Lower leg skin (tissue), 4 donors: ENCODE measurements around the gene CHAC2. TPM values are rescaled to one million over a fixed set of nuclear protein-coding genes. Genes with fewer than 3 reads are reported as not detected.
"Not testable (repeated sequence)": the region's sequence is repeated elsewhere in the genome, so short reads cannot be mapped to it uniquely, and the experiment has no call there.

Source experiments
- DNase-seq, 2 donors: peaks; one replicate each; pipeline ENCODE4 v3.0.0-alpha.2; 2019; ENCODE audit warnings: low spot score in 2 of 2
- H3K4me3 ChIP-seq: fragments of 200-600 bp; sonication (generic); 2 replicates; pipeline ENCODE4 v1.5.1; 2017; ENCODE audit warnings: mild to moderate bottlenecking, low read depth; ENCODE audit not compliant: poor library complexity, severe bottlenecking
- CTCF ChIP-seq, 3 donors: fragments of 450-650 bp; IDR thresholded peaks; one replicate each; pipeline ENCODE4 v1.5.1; 2016; ENCODE audit warnings: antibody characterized with exemption in 3 of 3, mild to moderate bottlenecking in 3 of 3, moderate library complexity in 2 of 3
- POLR2A ChIP-seq, 2 donors: fragments of 450-650 bp; IDR thresholded peaks; one replicate each; pipeline ENCODE4 v1.6.1; 2016 to 2017; ENCODE audit warnings: antibody characterized with exemption in 2 of 2, mild to moderate bottlenecking in 1 of 2, moderate library complexity in 1 of 2
- WGBS, 2 donors: methylation state at CpG; one replicate each; pipeline ENCODE4 v1.1.5; 2018; 5-methylcytosine and 5-hydroxymethylcytosine counted together
- intact Hi-C: fragments of 100-400 bp; cut with DNase I; formaldehyde crosslinking; loops from one replicate; pipeline ENCODE4 v1.15.0; 2023; ENCODE audit warnings: low total_unique reads
- total RNA-seq, 4 donors: library from RNA; depleted of rRNA; stranded (reverse); fragments of >200 nt; gene quantifications; one replicate each; pipeline ENCODE4 v1.1.0, GENCODE V29; 2016

The CHAC2 gene
- total RNA-seq, 4 donors from 2014 or later = 0.76 to 1.9 (median 1.4) TPM

GRCh38 chr2:53820711-53821110 is 53.1 kb downstream of the CHAC2 start:
- intact Hi-C loops = no loop called here
- WGBS, 2 donors = 80 to 88% methylated on average over 4 of the region's 4 CpGs
- DNase-seq = no peak
- TF ChIP-seq POLR2A (IDR thresholded peaks at IDR 0.05) (no peak), CTCF (IDR thresholded peaks at IDR 0.05) (no peak)
- H3K4me3 ChIP-seq = no peak overlapping the region

- H3K4me3 ChIP-seq = no peak overlapping the region
- DNase-seq = no peak
- intact Hi-C loops = no loop called here
- WGBS, 2 donors = 91 to 92% methylated on average over 6 of the region's 6 CpGs
- TF ChIP-seq CTCF (IDR thresholded peaks at IDR 0.05) (no peak), POLR2A (IDR thresholded peaks at IDR 0.05) (no peak)
Measured at GRCh38 chr2:53821810-53822209, 54.2 kb downstream of the CHAC2 start.

GRCh38 chr2:53823639-53824038 is 56.0 kb downstream of the CHAC2 start:
- 85 to 92% methylated on average over 9 of the region's 9 CpGs for WGBS, 2 donors
- H3K4me3 ChIP-seq, DNase-seq, intact Hi-C loops: not testable (repeated sequence)

Other genes starting within 250 kb of the CHAC2 start
- gene ASB3, start 19.1 kb downstream of the CHAC2 start, total RNA-seq = 10 to 100 TPM; 11.0 to 21.1 (median 17.6) TPM
- 10 to 100 TPM; 15.6 to 60.1 (median 30.7) TPM for gene ERLEC1, start 19.2 kb downstream of the CHAC2 start, total RNA-seq
- 1 to 10 TPM; 1.1 to 6.3 (median 2.2) TPM for gene GPR75, start 92.2 kb downstream of the CHAC2 start, total RNA-seq
- gene PSME4, start 203.2 kb downstream of the CHAC2 start, total RNA-seq = 10 to 100 TPM; 29.7 to 42.2 (median 32.6) TPM